Fibroblast of lung (primary cell): ENCODE measurements around the gene TOMM40. TPM values are rescaled to one million over a fixed set of nuclear protein-coding genes. Genes with fewer than 3 reads are reported as not detected.

ENCODE experiments used
- DNase-seq, 2 donors: peaks; one replicate each; pipeline versions ENCODE4 v3.0.0 to v3.0.0-alpha.2; 2010; ENCODE audit warnings: low read depth in 2 of 2
- H2AFZ ChIP-seq: 2 replicates; pipeline ENCODE4 v1.5.1; 2012; ENCODE audit warnings: low read length, control low read depth, inconsistent platforms
- H3K27ac ChIP-seq: 2 replicates; pipeline ENCODE4 v1.5.1; 2011; ENCODE audit warnings: low read length, control low read depth; ENCODE audit not compliant: insufficient read depth
- H3K27me3 ChIP-seq: 2 replicates; pipeline ENCODE4 v1.5.1; 2011; ENCODE audit warnings: mild to moderate bottlenecking, low read length; ENCODE audit not compliant: control insufficient read depth, insufficient read depth
- H3K36me3 ChIP-seq: 2 replicates; pipeline ENCODE4 v1.5.1; 2011; ENCODE audit warnings: low read length; ENCODE audit not compliant: control insufficient read depth, insufficient read depth
- H3K4me1 ChIP-seq: 2 replicates; pipeline ENCODE4 v1.5.1; 2011; ENCODE audit warnings: low read length; ENCODE audit not compliant: control insufficient read depth, insufficient read depth; ENCODE audit errors: extremely low read depth
- H3K4me2 ChIP-seq: 2 replicates; pipeline ENCODE4 v1.5.1; 2011; ENCODE audit warnings: low read length, control low read depth; ENCODE audit not compliant: insufficient read depth; ENCODE audit errors: extremely low read depth
- H3K4me3 ChIP-seq, 4 experiments: fragments of 200-600 bp in 1 of 4; sonication (generic) in 1 of 4; replicated peaks in 1 of 4; 2 replicates each; pipeline ENCODE4 v1.5.1; 2011 to 2016; ENCODE audit warnings: low read length in 4 of 4, low read depth in 3 of 4, mild to moderate bottlenecking in 3 of 4, control low read depth in 2 of 4, inconsistent platforms in 1 of 4, mixed read lengths in 1 of 4; ENCODE audit not compliant: insufficient read depth in 1 of 4; ENCODE audit errors: control extremely low read depth in 1 of 4
- H3K79me2 ChIP-seq: 2 replicates; pipeline ENCODE4 v1.5.1; 2012; ENCODE audit warnings: mild to moderate bottlenecking, low read length, inconsistent platforms; ENCODE audit not compliant: control insufficient read depth, insufficient read depth
- H3K9ac ChIP-seq: 2 replicates; pipeline ENCODE4 v1.5.1; 2011; ENCODE audit warnings: mild to moderate bottlenecking, low read length, control low read depth; ENCODE audit not compliant: insufficient read depth
- H3K9me3 ChIP-seq: 2 replicates; pipeline ENCODE4 v1.5.1; 2012; ENCODE audit warnings: low read depth, low read length; ENCODE audit not compliant: control insufficient read depth, insufficient read depth
- H4K20me1 ChIP-seq: 2 replicates; pipeline ENCODE4 v1.5.1; 2011; ENCODE audit warnings: low read length; ENCODE audit not compliant: control insufficient read depth, insufficient read depth; ENCODE audit errors: extremely low read depth
- CTCF ChIP-seq, 2 donors: IDR thresholded peaks in 1 of 2; conservative IDR thresholded peaks in 1 of 2; 1 replicate in 1 of 2; 2 replicates in 1 of 2; pipeline ENCODE4 v1.5.1; 2011 to 2012; ENCODE audit warnings: low read length in 2 of 2, control low read depth in 1 of 2, inconsistent platforms in 1 of 2, low read depth in 1 of 2, mild to moderate bottlenecking in 1 of 2
- EZH2 ChIP-seq: IDR thresholded peaks from 2 replicates; pipeline ENCODE4 v1.5.1; 2012; ENCODE audit warnings: low read length, control low read depth, mild to moderate bottlenecking; ENCODE audit errors: missing control alignments
- polyA plus RNA-seq, 2 donors: library from polyadenylated mRNA; depleted of rRNA in 1 of 2; stranded (reverse) in 1 of 2; unstranded in 1 of 2; fragments of >200 nt; gene quantifications; 2 replicates each; pipeline ENCODE4 v1.2.1, GENCODE V29; 2011 to 2012; ENCODE audit warnings: missing spikeins in 1 of 2
- total RNA-seq: library from RNA; depleted of rRNA; stranded (reverse); fragments of >200 nt; gene quantifications from 2 replicates; pipeline ENCODE4 v1.2.1, GENCODE V29; 2014

The TOMM40 gene
- total and polyA plus RNA-seq, 2 donors (not counting 1 experiment from before 2014, with no cell fraction given): 21.8 to 32.1 TPM

- Histone ChIP-seq H4K20me1 (no peaks in the 10 kb centered on the region), H3K9ac (peak overlapping the region; percentile 99), H2AFZ (no peak overlapping the region), H3K79me2 (peaks cover 54% of the 10 kb centered on the region), H3K36me3 (peaks cover 4% of the 10 kb centered on the region), H3K4me3 (peak overlapping the region; percentile 85 to 98 (median 92)), H3K4me2 (peak overlapping the region; percentile 86), H3K27ac (peak overlapping the region; percentile 90), H3K27me3 (no peaks in the 10 kb centered on the region), H3K4me1 (peaks cover 7% of the 10 kb centered on the region), H3K9me3 (no peaks in the 10 kb centered on the region)
- DNase-seq: peak; percentile 12 to 61
- no peak for TF ChIP-seq CTCF (conservative IDR thresholded peaks at IDR 0.05 in 1 of 2, IDR thresholded peaks at IDR 0.05 in 1 of 2; ENCODE audit: low read depth in 1 of 2, low read length in 2 of 2)
- TF ChIP-seq EZH2: no peak
Measured at GRCh38 chr19:44846455-44847143, 44.5 kb upstream of the TOMM40 start.

GRCh38 chr19:44847144-44848035 is 43.7 kb upstream of the TOMM40 start:
- H3K4me2 ChIP-seq: peak overlapping the region; percentile 99
- peak overlapping the region; percentile 90 for H3K27ac ChIP-seq
- no peaks in the 10 kb centered on the region for H4K20me1 ChIP-seq
- peak; percentile 36 to 61 for DNase-seq
- no peak overlapping the region for H2AFZ ChIP-seq
- H3K4me3 ChIP-seq: peak overlapping the region; percentile 85 to 98 (median 92)
- H3K4me1 ChIP-seq: peaks cover 7% of the 10 kb centered on the region
- H3K36me3 ChIP-seq: peaks cover 4% of the 10 kb centered on the region
- H3K9me3 ChIP-seq: no peaks in the 10 kb centered on the region
- H3K79me2 ChIP-seq: peaks cover 59% of the 10 kb centered on the region
- TF ChIP-seq EZH2 (no peak), CTCF (conservative IDR thresholded peaks at IDR 0.05 in 1 of 2, IDR thresholded peaks at IDR 0.05 in 1 of 2; ENCODE audit: low read depth in 1 of 2, low read length in 2 of 2) (no peak)
- H3K27me3 ChIP-seq: no peaks in the 10 kb centered on the region
- H3K9ac ChIP-seq: peak overlapping the region; percentile 99
